Peyer's patch (tissue), 4 donors: ENCODE data around the gene HAGH. TPM values are rescaled to one million over a fixed set of nuclear protein-coding genes. Genes with fewer than 3 reads are reported as not detected.

Experiments
- DNase-seq, 3 donors: peaks; one replicate each; pipeline ENCODE4 v3.0.0-alpha.2; 2017 to 2019
- H3K27ac ChIP-seq, 4 donors: fragments of 200-600 bp; sonication (generic); one replicate each; pipeline ENCODE4 v1.5.1; 2016 to 2019
- H3K27me3 ChIP-seq, 2 donors: fragments of 200-600 bp; sonication (generic); one replicate each; pipeline ENCODE4 v1.5.1; 2019
- H3K36me3 ChIP-seq, 3 donors: fragments of 200-600 bp; sonication (generic); one replicate each; pipeline ENCODE4 v1.5.1; 2016 to 2019
- H3K4me1 ChIP-seq, 4 donors: fragments of 200-600 bp; sonication (generic); one replicate each; pipeline ENCODE4 v1.5.1; 2016 to 2019
- H3K4me3 ChIP-seq, 4 donors: fragments of 200-600 bp; sonication (generic); 1 replicate in 3 of 4; 2 replicates in 1 of 4; pipeline ENCODE4 v1.5.1; 2016 to 2019; ENCODE audit warnings: mild to moderate bottlenecking in 1 of 4
- H3K9me3 ChIP-seq, 4 donors: fragments of 200-600 bp; sonication (generic); one replicate each; pipeline ENCODE4 v1.5.1; 2016 to 2019; ENCODE audit warnings: mild to moderate bottlenecking in 1 of 4
- CTCF ChIP-seq, 6 experiments: fragments of 450-650 bp in 4 of 6; fragments of 200-600 bp in 2 of 6; sonication (generic) in 1 of 6; IDR thresholded peaks; one replicate each; pipeline ENCODE4 v1.5.1; 2017 to 2019; ENCODE audit warnings: antibody characterized with exemption in 6 of 6, mild to moderate bottlenecking in 3 of 6, moderate library complexity in 1 of 6
- POLR2A ChIP-seq, 2 donors: fragments of 450-650 bp; IDR thresholded peaks; one replicate each; pipeline ENCODE4 v1.5.1; 2017; ENCODE audit warnings: antibody characterized with exemption in 2 of 2, mild to moderate bottlenecking in 2 of 2, moderate library complexity in 2 of 2
- total RNA-seq, 4 donors: library from RNA; depleted of rRNA; stranded (reverse); fragments of >200 nt; gene quantifications; one replicate each; pipeline ENCODE4 v1.1.0, GENCODE V29; 2016

The HAGH gene
- total RNA-seq, 4 donors from 2014 or later = 105 to 187 (median 155) TPM

- Histone ChIP-seq H3K27ac (no peak overlapping the region), H3K9me3 (no peaks in the 10 kb centered on the region), H3K4me3 (no peak overlapping the region), H3K4me1 (no peaks in the 10 kb centered on the region), H3K27me3 (no peaks in the 10 kb centered on the region), H3K36me3 (peaks cover 0 to 94% (median 0%) of the 10 kb centered on the region in 3 donors)
- DNase-seq = no peak
- TF ChIP-seq CTCF (IDR thresholded peaks at IDR 0.05) (peak in 1 of 6 experiments; percentile 10), POLR2A (IDR thresholded peaks at IDR 0.05) (no peak)
These were observed 62.8 kb downstream of the HAGH start for GRCh38 chr16:1763521-1764511.

DNA sequence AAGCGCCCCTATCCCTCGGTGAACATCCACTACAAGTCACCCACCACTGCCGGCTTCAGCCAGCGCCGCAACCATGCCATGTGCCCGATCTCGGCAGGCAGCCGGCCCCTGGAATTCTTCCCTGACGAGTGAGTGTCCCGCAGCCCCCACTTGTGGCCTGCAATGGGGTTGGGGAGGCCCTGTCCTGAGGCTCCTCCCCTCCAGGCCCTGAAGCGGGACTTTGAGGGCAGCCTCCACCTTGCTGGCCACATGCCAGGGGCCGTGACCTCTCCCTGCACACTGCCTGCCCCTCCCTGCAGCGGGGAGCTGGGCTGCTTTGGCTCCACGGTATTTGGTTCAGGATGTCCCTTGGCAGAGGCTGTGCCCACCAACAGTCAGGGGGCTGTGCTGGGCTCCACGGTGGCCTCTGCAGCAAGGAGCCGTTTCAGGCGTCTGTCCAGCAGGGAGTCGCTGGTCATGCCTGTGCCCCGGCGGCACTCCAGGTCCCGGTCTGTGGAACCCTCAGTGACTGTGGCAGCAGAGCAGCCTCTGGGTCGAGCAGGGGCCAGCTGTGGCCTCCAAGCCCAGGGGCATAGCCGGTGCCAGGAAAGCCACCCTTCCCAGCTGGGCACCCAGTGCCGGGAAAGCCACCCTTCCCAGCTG lies 63.6 kb downstream of the HAGH start:
- TF ChIP-seq CTCF (IDR thresholded peaks at IDR 0.05) = no peak
- TF ChIP-seq POLR2A (IDR thresholded peaks at IDR 0.05) = no peak
- Histone ChIP-seq H3K36me3 (peaks cover 0 to 90% (median 0%) of the 10 kb centered on the region in 3 donors), H3K27me3 (no peaks in the 10 kb centered on the region), H3K4me1 (no peaks in the 10 kb centered on the region), H3K9me3 (no peaks in the 10 kb centered on the region), H3K27ac (no peak overlapping the region), H3K4me3 (no peak overlapping the region)
- no peak for DNase-seq

- Histone ChIP-seq H3K9me3 (no peaks in the 10 kb centered on the region), H3K4me1 (peaks cover 0 to 5% (median 2%) of the 10 kb centered on the region in 4 donors), H3K4me3 (no peak overlapping the region), H3K27me3 (no peaks in the 10 kb centered on the region), H3K36me3 (peaks cover 0 to 83% (median 0%) of the 10 kb centered on the region in 3 donors), H3K27ac (no peak overlapping the region)
- TF ChIP-seq CTCF (IDR thresholded peaks at IDR 0.05) (no peak), POLR2A (IDR thresholded peaks at IDR 0.05) (no peak)
- no peak for DNase-seq
These were observed 64.3 kb downstream of the HAGH start for GRCh38 chr16:1762196-1762878.

GRCh38 chr16:1761751-1762150 lies 64.9 kb downstream of the HAGH start:
- Histone ChIP-seq H3K9me3 (no peaks in the 10 kb centered on the region), H3K4me3 (no peak overlapping the region), H3K27me3 (no peaks in the 10 kb centered on the region), H3K4me1 (peaks cover 0 to 9% (median 3%) of the 10 kb centered on the region in 4 donors), H3K36me3 (peaks cover 0 to 78% (median 0%) of the 10 kb centered on the region in 3 donors), H3K27ac (no peak overlapping the region)
- TF ChIP-seq CTCF (IDR thresholded peaks at IDR 0.05) (no peak), POLR2A (IDR thresholded peaks at IDR 0.05) (no peak)
- DNase-seq = no peak

GRCh38 chr16:1760911-1761310 lies 65.7 kb downstream of the HAGH start:
- DNase-seq = no peak
- peaks cover 0 to 69% (median 0%) of the 10 kb centered on the region in 3 donors for H3K36me3 ChIP-seq
- H3K4me1 ChIP-seq = peaks cover 0 to 9% (median 3%) of the 10 kb centered on the region in 4 donors
- no peak for TF ChIP-seq CTCF (IDR thresholded peaks at IDR 0.05)
- no peak for TF ChIP-seq POLR2A (IDR thresholded peaks at IDR 0.05)
- no peak overlapping the region for H3K27ac ChIP-seq
- no peaks in the 10 kb centered on the region for H3K27me3 ChIP-seq
- no peak overlapping the region for H3K4me3 ChIP-seq
- no peaks in the 10 kb centered on the region for H3K9me3 ChIP-seq
